Measurements from ENCODE around the gene NLRP1. TPM values are rescaled to one million over a fixed set of nuclear protein-coding genes. Genes with fewer than 3 reads are reported as not detected.

The NLRP1 gene
- polyA plus RNA-seq, 1 donor from 2014 or later, result 255 TPM

DNA sequence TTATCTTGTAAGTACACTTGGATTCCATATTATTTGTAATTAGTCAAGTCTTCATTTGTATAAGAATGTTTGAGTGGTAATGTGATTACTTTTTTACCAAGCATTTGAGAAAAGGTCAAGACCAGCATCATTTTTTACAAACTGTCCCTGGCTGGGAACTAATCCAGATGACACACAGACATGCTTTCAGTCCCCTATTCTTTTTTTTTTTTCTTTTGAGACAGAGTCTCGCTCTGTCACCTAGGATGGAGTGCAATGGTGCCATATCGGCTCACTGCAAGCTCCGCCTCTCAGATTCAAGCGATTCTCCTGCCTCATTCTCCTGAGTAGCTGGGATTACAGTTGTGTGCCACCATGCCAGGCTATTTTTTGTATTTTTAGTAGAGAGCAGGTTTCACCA is 102.9 kb downstream of the NLRP1 start:
- H3K9ac ChIP-seq (ENCODE audit: low read length), result no peak overlapping the region
- H3K27me3 ChIP-seq (ENCODE audit: insufficient read depth, low read depth, low read length), result no peaks in the 10 kb centered on the region
- no peak overlapping the region for H3K27ac ChIP-seq (ENCODE audit: low read length)
- TF ChIP-seq RAD21 (conservative IDR thresholded peaks at IDR 0.05), result no peak
- H3K4me2 ChIP-seq (ENCODE audit: low read length), result no peak overlapping the region
- H2AFZ ChIP-seq (ENCODE audit: low read depth, low read length), result no peak overlapping the region
- H3K79me2 ChIP-seq (replicated peaks; ENCODE audit: insufficient read depth, low read length), result peaks cover 28% of the 10 kb centered on the region
- H3K9me3 ChIP-seq (ENCODE audit: low read length), result no peaks in the 10 kb centered on the region
- no peak overlapping the region for H3K4me3 ChIP-seq (ENCODE audit: low read length)
- H3F3A ChIP-seq (ENCODE audit: insufficient read depth, low read length, poor library complexity, severe bottlenecking), result no peaks in the 10 kb centered on the region
- no peaks in the 10 kb centered on the region for H3K9me2 ChIP-seq (ENCODE audit: insufficient read depth, low read length)
- H4K20me1 ChIP-seq (ENCODE audit: insufficient read depth), result no peaks in the 10 kb centered on the region
- H3K36me3 ChIP-seq (ENCODE audit: insufficient read depth, low read length), result peaks cover 19% of the 10 kb centered on the region

DNA sequence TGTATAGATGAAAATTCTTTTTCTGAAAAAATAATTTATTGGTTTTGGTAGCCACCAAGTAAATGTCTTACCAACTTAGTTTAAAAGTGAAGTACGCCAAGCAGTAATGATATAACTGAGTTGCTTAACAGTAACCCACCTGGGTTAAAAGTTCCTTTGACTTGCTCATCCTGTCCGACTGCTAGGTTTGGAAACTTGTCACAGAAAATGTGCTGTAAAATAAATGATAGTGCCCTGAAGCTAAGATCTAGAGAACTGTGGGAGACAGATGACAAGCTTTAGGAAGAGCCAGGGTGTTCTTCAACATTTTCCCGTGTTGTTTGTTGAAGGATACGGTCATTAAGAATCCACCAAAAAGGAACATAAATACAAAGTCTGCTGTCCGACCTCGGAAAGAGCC is 103.3 kb downstream of the NLRP1 start:
- Histone ChIP-seq H3K9me2 (ENCODE audit: insufficient read depth, low read length) (no peaks in the 10 kb centered on the region), H3K4me2 (ENCODE audit: low read length) (no peak overlapping the region), H3F3A (ENCODE audit: insufficient read depth, low read length, poor library complexity, severe bottlenecking) (no peaks in the 10 kb centered on the region), H3K27me3 (ENCODE audit: insufficient read depth, low read depth, low read length) (no peaks in the 10 kb centered on the region), H3K9ac (ENCODE audit: low read length) (no peak overlapping the region), H4K20me1 (ENCODE audit: insufficient read depth) (no peaks in the 10 kb centered on the region), H3K9me3 (ENCODE audit: low read length) (no peaks in the 10 kb centered on the region), H3K4me3 (ENCODE audit: low read length) (no peak overlapping the region), H3K79me2 (replicated peaks; ENCODE audit: insufficient read depth, low read length) (peaks cover 28% of the 10 kb centered on the region), H3K36me3 (ENCODE audit: insufficient read depth, low read length) (peaks cover 19% of the 10 kb centered on the region), H2AFZ (ENCODE audit: low read depth, low read length) (no peak overlapping the region), H3K27ac (ENCODE audit: low read length) (no peak overlapping the region)
- TF ChIP-seq POLR2AphosphoS5 (IDR thresholded peaks at IDR 0.05) (no peak), EP300 (conservative IDR thresholded peaks at IDR 0.05; ENCODE audit: poor library complexity, severe bottlenecking) (no peak), TAF1 (IDR thresholded peaks at IDR 0.05; ENCODE audit: low read depth) (no peak), MXI1 (conservative IDR thresholded peaks at IDR 0.05; ENCODE audit: poor library complexity, severe bottlenecking) (no peak), EZH2 (IDR thresholded peaks at IDR 0.05; ENCODE audit: borderline replicate concordance, insufficient read depth, low read length, poor library complexity, severe bottlenecking) (no peak), RAD21 (conservative IDR thresholded peaks at IDR 0.05) (no peak), SMC3 (conservative IDR thresholded peaks at IDR 0.05; ENCODE audit: poor library complexity) (no peak)
- TF ChIP-seq, protein P1, sequence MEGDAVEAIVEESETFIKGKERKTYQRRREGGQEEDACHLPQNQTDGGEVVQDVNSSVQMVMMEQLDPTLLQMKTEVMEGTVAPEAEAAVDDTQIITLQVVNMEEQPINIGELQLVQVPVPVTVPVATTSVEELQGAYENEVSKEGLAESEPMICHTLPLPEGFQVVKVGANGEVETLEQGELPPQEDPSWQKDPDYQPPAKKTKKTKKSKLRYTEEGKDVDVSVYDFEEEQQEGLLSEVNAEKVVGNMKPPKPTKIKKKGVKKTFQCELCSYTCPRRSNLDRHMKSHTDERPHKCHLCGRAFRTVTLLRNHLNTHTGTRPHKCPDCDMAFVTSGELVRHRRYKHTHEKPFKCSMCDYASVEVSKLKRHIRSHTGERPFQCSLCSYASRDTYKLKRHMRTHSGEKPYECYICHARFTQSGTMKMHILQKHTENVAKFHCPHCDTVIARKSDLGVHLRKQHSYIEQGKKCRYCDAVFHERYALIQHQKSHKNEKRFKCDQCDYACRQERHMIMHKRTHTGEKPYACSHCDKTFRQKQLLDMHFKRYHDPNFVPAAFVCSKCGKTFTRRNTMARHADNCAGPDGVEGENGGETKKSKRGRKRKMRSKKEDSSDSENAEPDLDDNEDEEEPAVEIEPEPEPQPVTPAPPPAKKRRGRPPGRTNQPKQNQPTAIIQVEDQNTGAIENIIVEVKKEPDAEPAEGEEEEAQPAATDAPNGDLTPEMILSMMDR (IDR thresholded peaks at IDR 0.05; ENCODE audit: poor library complexity, severe bottlenecking), result no peak
- TF ChIP-seq, protein P2, sequence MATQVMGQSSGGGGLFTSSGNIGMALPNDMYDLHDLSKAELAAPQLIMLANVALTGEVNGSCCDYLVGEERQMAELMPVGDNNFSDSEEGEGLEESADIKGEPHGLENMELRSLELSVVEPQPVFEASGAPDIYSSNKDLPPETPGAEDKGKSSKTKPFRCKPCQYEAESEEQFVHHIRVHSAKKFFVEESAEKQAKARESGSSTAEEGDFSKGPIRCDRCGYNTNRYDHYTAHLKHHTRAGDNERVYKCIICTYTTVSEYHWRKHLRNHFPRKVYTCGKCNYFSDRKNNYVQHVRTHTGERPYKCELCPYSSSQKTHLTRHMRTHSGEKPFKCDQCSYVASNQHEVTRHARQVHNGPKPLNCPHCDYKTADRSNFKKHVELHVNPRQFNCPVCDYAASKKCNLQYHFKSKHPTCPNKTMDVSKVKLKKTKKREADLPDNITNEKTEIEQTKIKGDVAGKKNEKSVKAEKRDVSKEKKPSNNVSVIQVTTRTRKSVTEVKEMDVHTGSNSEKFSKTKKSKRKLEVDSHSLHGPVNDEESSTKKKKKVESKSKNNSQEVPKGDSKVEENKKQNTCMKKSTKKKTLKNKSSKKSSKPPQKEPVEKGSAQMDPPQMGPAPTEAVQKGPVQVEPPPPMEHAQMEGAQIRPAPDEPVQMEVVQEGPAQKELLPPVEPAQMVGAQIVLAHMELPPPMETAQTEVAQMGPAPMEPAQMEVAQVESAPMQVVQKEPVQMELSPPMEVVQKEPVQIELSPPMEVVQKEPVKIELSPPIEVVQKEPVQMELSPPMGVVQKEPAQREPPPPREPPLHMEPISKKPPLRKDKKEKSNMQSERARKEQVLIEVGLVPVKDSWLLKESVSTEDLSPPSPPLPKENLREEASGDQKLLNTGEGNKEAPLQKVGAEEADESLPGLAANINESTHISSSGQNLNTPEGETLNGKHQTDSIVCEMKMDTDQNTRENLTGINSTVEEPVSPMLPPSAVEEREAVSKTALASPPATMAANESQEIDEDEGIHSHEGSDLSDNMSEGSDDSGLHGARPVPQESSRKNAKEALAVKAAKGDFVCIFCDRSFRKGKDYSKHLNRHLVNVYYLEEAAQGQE (IDR thresholded peaks at IDR 0.05; ENCODE audit: borderline replicate concordance), result no peak

DNA sequence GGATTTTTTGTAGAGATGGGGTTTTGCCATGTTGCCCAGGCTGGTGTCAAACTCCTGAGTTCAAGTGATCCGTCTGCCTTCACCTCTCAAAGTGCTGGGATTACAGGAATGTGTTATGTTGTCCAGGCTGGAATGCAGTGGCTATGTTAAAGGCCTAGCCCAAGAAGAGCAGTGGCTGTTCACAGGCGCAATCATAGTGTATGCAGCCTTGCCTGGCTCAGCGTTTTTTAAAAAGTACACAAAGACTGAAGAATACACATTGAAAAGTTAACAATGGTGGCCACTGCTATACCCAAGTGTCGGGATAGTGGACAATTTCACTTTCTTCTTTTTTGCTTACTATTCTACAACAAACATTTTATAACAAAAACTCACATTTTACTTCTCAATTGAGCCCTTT is 105.3 kb downstream of the NLRP1 start:
- H3K9me2 ChIP-seq (ENCODE audit: insufficient read depth, low read length), result no peaks in the 10 kb centered on the region
- H3K9ac ChIP-seq (ENCODE audit: low read length), result no peak overlapping the region
- no peak overlapping the region for H3K4me3 ChIP-seq (ENCODE audit: low read length)
- no peak overlapping the region for H3K27ac ChIP-seq (ENCODE audit: low read length)
- H3K4me2 ChIP-seq (ENCODE audit: low read length), result no peak overlapping the region
- no peaks in the 10 kb centered on the region for H3F3A ChIP-seq (ENCODE audit: insufficient read depth, low read length, poor library complexity, severe bottlenecking)
- no peaks in the 10 kb centered on the region for H4K20me1 ChIP-seq (ENCODE audit: insufficient read depth)
- H3K79me2 ChIP-seq (replicated peaks; ENCODE audit: insufficient read depth, low read length), result peaks cover 10% of the 10 kb centered on the region
- H2AFZ ChIP-seq (ENCODE audit: low read depth, low read length), result no peak overlapping the region
- peaks cover 19% of the 10 kb centered on the region for H3K36me3 ChIP-seq (ENCODE audit: insufficient read depth, low read length)
- TF ChIP-seq SMC3 (conservative IDR thresholded peaks at IDR 0.05; ENCODE audit: poor library complexity) (no peak), TAF1 (IDR thresholded peaks at IDR 0.05; ENCODE audit: low read depth) (no peak), RAD21 (conservative IDR thresholded peaks at IDR 0.05) (no peak), POLR2AphosphoS5 (IDR thresholded peaks at IDR 0.05) (no peak), MXI1 (conservative IDR thresholded peaks at IDR 0.05; ENCODE audit: poor library complexity, severe bottlenecking) (no peak), EZH2 (IDR thresholded peaks at IDR 0.05; ENCODE audit: borderline replicate concordance, insufficient read depth, low read length, poor library complexity, severe bottlenecking) (no peak), EP300 (conservative IDR thresholded peaks at IDR 0.05; ENCODE audit: poor library complexity, severe bottlenecking) (no peak)
- TF ChIP-seq, protein P2 (IDR thresholded peaks at IDR 0.05; ENCODE audit: borderline replicate concordance), result no peak
- TF ChIP-seq, protein P1 (IDR thresholded peaks at IDR 0.05; ENCODE audit: poor library complexity, severe bottlenecking), result no peak
- H3K9me3 ChIP-seq (ENCODE audit: low read length), result no peaks in the 10 kb centered on the region
- H3K27me3 ChIP-seq (ENCODE audit: insufficient read depth, low read depth, low read length), result no peaks in the 10 kb centered on the region
